Skeletal muscle cell (primary cell): ENCODE data around the gene PPA1.
"Not testable (repeated sequence)": the region's sequence is repeated elsewhere in the genome, so short reads cannot be mapped to it uniquely, and the experiment has no call there.

Experiments used
- DNase-seq: peaks from one replicate; pipeline ENCODE4 v3.0.0-alpha.2; 2010; ENCODE audit warnings: low read depth
- H3K4me3 ChIP-seq: 2 replicates; pipeline ENCODE4 v1.5.1; 2011; ENCODE audit warnings: low read depth, mild to moderate bottlenecking, control low read depth, low read length, moderate library complexity

PPA1 gene

DNA sequence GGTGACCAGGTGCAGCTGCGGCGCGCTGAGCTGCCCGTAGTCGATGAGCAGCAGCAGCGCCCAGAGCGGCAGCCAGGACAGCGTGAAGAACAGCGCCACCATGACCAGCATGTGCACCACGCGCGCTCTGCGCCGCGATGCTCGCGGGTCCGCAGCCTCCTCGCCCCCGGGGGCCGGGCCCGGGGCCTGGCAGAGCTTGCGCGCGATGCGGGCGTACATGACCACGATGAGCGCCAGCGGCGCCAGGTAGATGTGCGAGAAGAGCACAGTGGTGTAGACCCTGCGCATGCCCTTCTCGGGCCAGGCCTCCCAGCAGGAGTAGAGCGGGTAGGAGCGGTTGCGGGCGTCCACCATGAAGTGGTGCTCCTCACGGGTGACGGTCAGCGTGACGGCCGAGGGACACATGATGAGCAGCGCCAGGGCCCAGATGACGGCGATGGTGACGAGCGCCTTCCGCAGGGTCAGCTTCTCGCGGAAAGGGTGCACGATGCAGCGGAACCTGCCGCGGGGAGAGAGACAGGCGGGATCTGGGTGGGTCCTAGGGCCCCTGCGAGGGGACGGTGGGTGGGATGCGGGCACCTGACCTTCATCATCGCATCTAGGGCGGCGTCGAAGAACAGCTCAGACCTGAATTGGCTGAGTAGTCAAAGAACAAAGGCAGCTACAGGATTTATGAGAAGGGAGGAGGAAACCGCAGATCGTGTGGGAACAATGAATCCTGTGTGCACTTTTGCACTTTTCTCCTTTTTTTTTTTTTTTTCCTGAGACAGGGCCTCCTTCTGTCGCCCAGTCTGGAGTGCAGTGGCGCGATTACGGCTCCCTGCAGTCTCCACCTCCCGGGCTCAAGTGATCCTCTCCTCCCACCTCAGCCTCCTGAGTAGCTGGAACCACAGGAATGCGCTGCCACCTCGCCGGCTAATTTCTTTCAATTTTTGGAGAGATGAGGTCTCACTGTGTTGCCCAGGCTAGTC, 22.4 kb upstream of the PPA1 start:
- H3K4me3 ChIP-seq = no peak overlapping the region
- DNase-seq = no peak

DNA sequence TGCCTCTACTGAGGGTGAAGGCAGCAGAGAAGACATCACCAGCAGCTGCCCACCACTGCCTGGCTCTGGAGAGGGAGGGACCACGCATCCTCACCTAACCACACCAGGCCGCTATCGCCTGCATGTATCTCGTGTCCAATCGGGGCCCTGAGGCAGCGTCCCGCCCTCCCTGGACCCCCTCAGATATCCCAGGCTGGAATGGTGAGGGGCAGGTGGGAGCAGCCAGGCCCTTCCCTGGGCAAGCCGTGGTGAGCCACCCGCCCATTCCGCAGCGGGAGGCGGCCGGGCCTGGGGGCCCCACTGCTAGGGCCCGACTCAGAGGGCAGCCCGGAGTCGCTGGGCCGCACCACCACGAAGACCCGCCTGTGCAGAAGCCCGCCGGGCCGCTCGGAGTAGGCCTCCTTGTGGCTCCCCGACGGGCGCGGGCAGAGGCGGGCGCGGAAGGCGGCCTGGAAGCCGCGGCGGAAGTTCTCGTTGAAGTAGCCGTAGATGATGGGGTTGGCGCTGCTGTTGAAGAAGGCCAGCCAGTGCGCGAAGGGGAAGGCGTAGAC, 21.6 kb upstream of the PPA1 start:
- DNase-seq = no peak
- no peak overlapping the region for H3K4me3 ChIP-seq

DNA sequence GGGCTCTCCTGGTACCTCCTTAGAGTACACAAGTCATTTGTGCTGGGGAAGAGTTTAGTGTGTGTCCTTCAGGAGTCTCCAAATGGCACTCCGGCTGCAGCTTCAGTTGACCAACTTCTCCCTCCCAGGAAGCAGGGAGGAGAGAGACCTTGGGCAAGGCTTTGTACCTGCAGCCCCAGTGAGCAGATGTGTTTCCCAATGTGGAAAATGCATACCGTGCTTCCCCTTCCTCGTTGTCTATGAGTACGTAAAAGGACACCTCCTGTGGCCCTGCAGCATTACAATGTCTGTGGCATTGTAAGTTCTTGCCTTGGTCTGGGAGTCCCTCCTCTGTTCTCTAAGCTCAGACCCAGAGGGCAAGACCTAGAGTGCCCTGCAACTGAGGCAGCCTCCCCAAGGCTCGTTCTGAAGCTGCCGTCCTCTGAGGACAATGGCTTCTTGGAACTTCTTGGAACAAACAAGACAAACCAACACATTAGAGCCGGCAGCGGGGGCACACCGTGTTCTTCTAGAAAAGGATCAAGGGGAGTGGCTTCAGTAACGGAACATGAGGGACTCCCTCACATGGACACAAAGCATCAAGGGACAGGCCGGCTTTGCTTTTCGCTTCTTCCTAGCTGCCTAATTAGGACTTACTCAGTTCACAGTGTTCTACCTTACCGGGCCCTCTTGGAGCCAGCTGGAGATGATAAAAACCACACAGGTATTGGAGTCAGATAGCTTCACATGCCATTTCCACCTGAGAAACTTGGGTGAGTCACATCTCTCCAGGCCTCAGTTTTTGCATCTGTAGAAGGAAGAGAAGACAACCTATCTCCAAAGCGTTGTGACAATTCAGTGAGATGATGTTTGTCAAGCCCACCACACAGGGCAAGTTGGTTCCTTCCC, 20.9 kb upstream of the PPA1 start:
- DNase-seq = no peak
- H3K4me3 ChIP-seq = no peak overlapping the region

DNA sequence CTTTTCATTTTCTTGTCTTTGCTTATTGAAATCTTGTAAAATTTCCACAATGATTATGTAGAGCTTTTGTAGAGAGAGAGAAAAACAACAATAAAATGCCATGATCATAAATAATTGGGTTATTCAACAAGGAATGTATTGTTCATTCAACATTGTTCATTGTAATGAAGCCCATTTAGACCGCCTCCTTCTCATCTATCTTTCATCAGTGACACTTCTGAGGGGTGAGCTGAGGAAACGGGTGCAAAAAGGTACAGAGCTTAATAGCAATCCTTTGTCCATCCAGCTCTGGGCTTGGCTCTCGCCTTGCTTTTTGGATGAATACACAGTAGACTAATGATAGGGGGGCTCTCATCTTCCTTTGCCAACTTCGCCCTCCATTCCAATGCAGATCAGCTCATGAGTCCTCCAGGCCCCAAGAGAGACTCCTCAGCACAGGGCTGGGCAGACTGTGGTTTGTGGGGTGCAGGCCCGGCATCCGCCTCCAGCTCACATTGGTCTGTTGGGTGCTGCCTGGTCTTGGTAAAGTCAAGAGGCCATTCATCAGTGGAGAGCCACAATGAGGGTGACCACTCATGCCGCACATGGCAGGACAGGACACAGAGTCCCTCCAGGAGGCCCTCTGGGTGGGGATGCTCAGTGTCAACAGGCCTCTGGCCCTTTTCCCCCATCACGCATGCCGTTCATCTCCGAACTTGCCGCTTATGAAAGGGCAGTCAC, 17.9 kb upstream of the PPA1 start:
- no peak for DNase-seq

DNA sequence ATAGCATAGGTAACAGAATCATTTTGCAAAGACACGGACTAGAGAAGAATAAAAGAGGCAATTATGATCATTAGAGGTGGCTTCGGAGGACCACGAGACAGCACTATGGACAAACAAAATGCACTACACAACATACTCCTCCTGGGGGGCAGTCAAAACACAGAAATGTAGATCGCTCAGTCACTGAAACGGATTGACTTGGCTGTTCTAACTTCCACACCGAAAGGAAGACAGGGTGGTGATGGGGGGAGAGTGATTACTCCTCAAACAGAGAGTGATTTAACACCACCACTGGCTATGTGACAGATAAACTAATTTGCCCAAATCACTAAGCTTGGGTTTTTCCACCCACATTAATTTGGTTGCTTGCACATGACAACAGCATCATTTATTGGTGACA, 14.1 kb upstream of the PPA1 start:
- no peak overlapping the region for H3K4me3 ChIP-seq
- DNase-seq = no peak

More for the DNA sequence above, 17.9 kb upstream of the PPA1 start:
- no peak overlapping the region for H3K4me3 ChIP-seq

DNA sequence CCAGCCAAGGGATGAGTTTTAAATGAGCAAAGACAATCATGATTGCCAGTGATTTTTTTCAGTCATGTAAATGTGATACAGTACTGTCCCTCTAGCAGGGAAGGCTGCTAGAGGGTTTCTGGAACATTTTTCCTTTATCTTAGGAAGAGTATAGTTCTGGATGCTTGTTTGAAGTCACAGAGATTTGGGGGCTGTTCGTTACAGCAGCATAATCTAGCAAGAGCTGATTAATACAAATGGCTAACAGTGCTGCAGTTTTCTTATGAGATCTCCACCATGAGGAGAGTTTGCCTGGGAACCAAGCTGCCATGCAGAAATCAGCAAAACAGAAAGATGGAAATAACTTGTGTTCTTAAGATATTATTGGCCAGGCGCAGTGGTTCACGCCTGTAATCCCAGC, 7.9 kb upstream of the PPA1 start:
- no peak overlapping the region for H3K4me3 ChIP-seq
- no peak for DNase-seq

DNA sequence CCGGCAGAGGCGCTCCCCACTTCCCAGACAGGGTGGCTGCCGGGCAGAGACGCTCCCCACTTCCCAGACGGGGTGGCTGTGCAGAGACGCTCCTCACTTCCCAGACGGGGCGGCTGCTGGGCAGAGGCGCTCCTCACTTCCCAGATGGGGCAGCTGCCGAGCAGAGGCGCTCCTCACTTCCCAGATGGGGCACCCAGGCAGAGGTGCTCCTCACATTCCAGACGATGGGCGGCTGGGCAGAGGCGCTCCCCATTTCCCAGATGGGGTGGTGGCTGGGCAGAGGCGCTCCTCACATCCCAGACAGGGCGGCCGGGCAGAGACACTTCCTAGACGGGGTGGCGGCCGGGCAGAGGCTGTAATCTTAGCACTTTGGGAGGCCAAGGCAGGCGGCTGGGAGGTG, 6.8 kb upstream of the PPA1 start:
- DNase-seq = not testable (repeated sequence)

DNA sequence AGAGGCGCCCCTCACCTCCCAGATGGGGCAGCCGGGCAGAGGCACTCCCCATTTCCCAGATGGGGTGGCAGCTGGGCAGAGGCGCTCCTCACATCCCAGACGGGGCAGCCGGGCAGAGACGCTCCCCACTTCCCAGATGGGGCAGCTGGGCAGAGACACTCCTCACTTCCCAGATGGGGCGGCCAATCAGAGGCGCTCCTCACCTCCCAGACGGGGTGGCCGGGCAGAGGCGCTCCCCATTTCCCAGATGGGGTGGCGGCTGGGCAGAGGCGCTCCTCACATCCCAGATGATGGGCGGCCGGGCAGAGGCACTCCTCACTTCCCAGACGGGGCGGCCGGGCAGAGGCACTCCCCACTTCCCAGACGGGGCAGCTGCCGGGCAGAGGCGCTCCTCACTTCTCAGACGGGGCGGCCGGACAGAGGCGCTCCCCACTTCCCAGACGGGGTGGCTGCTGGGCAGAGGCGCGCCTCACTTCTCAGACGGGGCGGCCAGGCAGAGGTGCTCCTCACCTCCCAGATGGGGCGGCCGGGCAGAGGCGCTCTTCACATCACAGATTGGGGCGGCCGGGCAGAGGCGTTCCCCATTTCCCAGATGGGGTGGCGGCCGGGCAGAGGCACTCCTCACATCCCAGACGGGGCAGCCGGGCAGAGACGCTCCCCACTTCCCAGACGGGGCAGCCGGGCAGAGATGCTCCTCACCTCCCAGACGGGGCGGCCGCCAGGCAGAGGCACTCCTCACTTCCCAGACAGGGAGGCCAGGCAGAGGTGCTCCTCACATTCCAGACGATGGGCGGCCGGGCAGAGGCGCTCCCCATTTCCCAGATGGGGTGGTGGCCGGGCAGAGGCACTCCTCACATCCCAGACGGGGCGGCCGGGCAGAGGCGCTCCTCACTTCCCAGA, 6.1 kb upstream of the PPA1 start:
- not testable (repeated sequence) for DNase-seq, H3K4me3 ChIP-seq

More for the DNA sequence above, 6.8 kb upstream of the PPA1 start:
- H3K4me3 ChIP-seq = not testable (repeated sequence)

DNA sequence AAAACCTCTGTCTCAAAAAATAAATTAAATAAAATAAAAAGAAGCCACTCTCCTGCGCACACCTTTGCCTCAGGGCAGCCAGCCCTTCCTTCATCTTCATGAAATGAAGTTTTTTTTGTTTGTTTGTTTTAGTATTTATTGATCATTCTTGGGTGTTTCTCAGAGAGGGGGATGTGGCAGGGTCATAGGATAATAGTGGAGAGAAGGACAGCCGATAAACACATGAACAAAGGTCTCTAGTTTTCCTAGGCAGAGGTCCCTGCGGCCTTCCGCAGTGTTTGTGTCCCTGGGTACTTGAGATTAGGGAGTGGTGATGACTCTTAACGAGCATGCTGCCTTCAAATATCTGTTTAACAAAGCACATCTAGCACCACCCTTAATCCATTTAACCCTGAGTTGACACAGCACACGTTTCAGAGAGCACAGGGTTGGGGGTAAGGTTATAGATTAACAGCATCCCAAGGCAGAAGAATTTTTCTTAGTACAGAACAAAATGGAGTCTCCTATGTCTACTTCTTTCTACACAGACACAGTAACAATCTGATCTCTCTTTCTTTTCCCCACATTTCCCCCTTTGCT, 4.8 kb upstream of the PPA1 start:
- not testable (repeated sequence) for DNase-seq, H3K4me3 ChIP-seq

DNA sequence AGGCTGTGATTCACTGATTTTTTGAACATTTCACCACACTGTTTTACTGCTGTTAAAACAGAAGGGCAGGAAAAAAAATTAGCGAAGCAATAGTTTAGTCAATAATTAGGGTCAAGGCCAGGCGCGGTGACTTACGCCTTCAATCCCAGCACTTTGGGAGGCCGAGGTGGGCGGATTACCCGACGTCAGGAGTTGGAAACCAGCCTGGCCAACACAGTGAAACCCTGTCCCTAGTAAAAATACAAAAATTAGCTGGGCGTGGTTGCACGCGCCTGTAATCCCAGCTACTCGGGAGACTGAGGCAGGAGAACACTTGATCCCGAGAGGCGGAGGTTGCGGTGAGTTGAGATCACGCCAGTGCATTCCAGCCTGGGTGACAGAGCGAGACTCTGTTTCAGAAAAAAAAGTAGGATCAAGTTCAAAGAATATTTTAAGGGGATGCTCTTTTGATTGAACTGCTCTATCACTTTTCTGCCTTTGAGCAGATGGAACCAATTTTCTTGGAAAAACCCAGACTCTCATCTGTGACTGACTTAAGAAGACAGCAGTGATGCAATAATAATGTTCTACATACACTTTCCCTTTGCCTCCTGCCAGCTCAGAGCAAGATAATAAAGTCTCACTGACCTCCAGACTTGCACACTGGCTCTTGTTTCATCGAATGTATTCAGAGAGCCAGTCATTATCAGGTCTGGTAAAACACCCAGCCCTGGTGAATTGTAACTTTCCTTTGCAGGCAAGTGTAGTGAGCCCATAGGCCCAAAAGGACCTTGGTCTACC, 1.6 kb upstream of the PPA1 start:
- peak; percentile 75 for DNase-seq
- no peak overlapping the region for H3K4me3 ChIP-seq

DNA sequence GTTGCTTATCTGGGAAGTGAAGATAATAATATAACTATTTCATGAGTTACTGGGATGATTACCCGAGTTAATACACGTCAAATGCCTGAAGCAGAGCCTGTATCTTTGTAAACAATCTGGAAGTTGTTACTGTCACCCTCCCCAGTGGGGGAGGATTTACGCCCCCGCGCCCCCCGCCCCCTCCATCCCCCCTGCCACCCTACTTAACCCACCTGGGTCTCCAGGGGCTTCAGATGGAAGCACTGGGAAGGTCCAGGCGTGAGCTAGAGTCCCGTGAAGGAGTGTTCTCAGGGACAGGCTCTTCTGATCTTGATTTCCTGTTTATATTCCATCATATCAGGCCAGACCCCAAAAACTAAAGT, 691 bp upstream of the PPA1 start:
- peak overlapping the region; percentile 99 for H3K4me3 ChIP-seq
- DNase-seq = no peak

DNA sequence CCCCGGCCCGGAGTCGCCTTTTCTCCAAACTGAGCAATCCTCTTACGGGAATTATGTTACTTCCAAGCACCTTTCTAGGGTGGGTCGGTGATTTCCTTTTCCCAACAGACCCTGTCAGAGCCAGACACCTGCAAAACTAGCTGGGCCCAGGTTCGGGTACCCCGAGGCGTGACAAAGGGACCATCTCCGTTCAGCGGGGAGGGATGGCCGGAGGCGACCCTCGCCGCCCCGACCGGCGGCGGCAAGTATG, 445 bp downstream of the PPA1 start:
- no peak for DNase-seq
- peak overlapping the region; percentile 99 for H3K4me3 ChIP-seq

DNA sequence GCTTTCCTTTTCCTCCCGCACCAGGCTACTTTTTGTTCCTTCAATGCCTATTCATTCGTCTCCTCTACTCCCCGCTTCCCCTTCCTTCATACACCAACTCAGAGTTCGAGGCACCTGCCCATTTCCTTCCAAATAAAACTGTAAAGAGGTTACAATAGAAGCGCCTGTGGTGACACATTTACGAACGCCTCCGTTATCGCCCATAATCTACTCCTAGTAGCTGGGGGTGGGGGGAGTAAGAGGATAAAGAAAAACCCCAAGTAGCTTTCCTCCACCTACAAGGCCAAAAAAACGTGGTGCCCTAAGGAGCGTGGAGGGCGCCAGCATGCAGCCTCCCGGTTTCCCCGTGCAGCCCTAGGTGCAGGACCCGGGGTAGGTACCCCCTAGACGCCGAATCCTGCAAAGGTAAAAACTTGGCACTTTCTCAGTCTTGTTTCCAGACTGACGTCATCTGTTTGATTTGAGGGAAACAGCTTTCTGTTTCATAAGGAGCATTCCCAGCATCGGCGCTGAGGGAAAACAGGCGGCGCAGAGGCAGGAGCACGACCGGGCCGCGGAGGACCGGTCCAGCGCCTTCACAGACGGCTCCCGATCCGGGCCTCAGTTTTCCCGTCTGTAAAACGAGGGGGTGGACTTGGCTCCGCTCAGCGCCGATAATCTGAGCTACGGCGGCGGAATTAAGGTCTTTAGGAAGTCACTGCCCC, 922 bp downstream of the PPA1 start:
- DNase-seq = no peak
- peak overlapping the region; percentile 99 for H3K4me3 ChIP-seq

DNA sequence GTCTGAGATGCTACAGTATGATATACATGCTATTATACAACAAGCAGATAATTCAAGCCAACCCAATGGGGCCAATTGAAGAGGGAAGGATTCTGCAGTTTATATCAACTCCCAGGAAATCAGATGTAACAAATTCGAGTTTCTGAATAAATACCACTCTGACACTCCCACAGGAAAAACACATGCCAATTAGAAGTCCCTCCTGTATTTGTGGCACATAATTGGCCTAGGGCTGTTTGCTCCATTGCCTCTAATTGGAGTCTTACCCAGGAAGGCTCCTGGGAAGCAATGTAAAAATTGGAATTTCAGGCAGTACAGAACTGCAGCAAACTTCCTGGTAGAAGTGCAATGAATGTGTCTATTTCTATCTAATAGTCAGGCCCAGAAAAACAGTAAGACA, 4.7 kb downstream of the PPA1 start:
- DNase-seq = no peak
- H3K4me3 ChIP-seq = no peak overlapping the region

DNA sequence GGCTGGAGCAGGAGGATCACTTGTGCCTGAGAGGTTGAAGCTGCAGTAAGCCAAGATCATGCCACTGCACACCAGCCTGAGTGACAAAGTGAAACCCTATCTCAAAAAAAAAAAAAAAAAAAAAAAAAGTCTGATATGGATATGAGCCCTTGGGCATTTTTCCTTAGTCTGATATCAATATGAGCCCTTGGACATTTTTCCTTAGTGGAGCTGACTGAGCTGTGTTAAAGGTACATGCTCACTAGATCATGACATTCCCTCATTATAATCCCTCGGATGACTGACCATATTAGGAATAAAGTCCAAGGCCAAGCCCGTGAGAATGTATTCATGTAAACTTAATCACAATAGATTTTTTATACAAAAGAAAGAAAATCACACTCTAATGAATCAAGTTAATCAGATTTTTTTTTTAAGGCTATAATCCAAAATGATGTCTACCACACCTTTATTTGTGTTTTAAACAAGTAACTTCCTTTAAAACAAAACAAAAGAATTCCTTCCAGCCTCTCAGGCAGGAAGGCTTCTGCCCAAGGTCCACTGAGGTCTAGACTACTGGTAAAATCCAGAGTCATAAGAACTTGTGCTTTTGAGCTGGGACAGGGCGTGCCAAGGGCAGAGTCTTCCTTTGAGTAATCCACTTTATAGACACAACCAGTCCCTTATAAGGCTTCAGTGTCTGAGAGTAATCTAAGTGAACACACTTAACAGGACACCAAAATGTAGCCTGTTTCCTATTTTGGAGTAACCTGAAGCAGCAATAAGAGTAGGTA, 5.5 kb downstream of the PPA1 start:
- H3K4me3 ChIP-seq = no peak overlapping the region
- DNase-seq = no peak

DNA sequence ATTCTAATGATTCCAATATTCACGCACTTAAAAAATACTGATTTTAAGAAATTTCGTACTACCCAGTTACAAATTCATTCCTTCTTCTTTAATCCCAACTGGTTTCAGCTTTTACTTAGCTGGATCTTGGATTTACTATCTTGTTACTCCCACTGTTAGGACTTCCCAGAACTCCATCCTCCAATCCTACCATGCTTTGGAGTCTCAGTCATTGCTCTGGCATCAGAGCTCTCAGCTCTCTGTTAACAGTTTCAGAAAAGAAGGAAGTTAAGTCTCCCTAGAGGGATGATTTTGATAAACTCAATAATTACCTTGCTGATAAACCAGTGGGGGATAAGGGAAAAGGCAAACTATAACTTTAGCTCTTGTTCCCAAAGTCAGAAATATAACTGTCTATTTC, 9.5 kb downstream of the PPA1 start:
- H3K4me3 ChIP-seq = no peak overlapping the region
- DNase-seq = no peak
